ENCODE data around the gene ANKRD10. TPM values are rescaled to one million over a fixed set of nuclear protein-coding genes. Genes with fewer than 3 reads are reported as not detected.
A peak's percentile ranks its signal among the peaks of the same experiment; 100 is the strongest.

The ANKRD10 gene
- 134 TPM for total RNA-seq
- long read RNA-seq, transcript ANKRD10-201 (6 exons, 2,495 nt) = major isoform, 42 of 95 reads
- long read RNA-seq, partial matches to known transcripts = 24 of 95 reads
- long read RNA-seq, other reads (novel, unspliced or antisense) = 27 of 95 reads

DNA sequence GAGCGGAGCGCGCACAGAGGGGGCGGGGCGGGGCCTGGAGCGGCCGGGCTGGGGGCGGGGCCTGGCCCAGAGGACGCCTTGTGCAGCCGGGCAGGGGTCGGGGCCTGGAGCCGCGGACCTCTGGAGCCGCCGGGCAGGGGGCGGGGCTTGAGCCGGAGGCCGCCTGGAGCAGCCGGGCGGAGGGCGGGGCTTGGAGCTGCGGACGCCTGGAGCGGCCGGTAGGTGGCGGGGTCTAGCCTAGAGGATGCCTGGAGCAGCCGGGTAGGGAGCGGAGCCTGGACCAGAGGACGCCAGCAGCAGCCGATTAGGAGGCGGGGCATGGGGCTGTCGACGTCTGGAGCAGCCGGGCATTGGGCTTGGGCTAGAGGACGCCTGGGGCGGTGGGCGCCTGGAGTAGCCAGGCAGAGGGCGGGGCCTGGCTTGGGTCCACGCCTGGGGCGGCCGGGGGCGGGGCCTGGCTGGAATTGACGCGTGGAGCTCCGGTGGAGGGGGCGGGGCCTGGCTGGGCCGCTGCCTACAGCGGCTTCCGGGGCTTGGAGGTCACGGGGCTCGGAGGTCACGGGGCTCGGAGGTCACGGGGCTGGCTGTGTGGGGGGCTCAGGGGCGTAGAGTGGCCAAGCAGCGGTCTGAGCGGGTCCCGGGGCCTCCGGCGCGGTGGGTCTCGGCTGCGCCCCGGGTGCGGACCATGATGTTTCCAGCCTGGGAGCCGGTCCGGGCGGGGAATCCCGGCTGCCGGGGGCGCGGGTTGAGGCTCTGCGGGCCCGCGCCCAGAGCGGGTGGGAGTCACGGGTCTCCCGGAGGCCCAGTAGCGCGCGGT lies at the start of gene ANKRD10:
Gene ANKRD10 (minus strand): TSS at position 13 of the 817 bp plus-strand sequence. CDS start 135 bp downstream, outside the sequence.
- TF ChIP-seq, protein P1, sequence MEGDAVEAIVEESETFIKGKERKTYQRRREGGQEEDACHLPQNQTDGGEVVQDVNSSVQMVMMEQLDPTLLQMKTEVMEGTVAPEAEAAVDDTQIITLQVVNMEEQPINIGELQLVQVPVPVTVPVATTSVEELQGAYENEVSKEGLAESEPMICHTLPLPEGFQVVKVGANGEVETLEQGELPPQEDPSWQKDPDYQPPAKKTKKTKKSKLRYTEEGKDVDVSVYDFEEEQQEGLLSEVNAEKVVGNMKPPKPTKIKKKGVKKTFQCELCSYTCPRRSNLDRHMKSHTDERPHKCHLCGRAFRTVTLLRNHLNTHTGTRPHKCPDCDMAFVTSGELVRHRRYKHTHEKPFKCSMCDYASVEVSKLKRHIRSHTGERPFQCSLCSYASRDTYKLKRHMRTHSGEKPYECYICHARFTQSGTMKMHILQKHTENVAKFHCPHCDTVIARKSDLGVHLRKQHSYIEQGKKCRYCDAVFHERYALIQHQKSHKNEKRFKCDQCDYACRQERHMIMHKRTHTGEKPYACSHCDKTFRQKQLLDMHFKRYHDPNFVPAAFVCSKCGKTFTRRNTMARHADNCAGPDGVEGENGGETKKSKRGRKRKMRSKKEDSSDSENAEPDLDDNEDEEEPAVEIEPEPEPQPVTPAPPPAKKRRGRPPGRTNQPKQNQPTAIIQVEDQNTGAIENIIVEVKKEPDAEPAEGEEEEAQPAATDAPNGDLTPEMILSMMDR (IDR thresholded peaks at IDR 0.05) = peak; percentile 90
- intact Hi-C loops (cut with DNase I) = no loop called here
- H3K27me3 ChIP-seq = no peaks in the 10 kb centered on the region

DNA sequence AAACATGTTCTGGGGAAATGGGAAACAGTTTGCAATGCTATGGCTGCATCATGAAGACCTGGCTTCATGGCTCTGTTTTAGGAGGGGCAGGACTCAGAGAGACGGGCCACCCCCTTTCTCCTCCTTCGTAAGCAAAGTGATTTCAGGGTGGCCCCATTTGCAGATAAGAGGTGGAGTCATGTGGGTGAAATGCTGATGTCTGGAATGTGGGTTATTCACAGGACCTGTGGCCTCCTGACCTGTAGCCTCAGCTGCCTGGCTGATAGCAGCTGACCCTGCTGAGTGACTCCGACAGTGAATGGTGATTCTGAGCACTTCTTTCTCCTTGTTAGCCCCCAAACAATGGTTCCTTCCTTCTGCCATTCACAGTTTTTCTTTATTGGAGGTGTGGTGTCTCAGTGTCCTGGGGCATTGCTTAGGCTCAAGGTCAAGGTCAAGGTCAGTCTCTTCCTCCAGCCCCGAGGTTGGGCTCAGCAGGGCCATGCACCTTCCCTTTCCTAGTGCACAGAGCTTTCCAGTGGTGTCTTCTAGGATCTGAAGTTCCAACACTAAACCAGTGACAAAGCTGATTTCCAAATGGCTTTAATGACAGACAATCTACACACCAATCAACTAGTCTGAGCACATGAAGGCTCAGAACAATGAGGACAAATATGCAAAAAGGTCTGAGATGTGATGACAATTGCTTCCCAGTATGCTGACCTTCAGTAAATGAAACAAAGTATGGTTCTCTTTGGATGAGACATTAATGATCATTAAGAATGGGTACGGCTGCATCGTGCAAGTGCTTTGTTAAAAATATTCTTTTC lies 49.6 kb upstream of the ANKRD10 start:
- no peak overlapping the region for H3K4me3 ChIP-seq
- intact Hi-C loops (cut with DNase I) = no loop called here
- H3K4me1 ChIP-seq = no peaks in the 10 kb centered on the region
- H3K36me3 ChIP-seq = no peaks in the 10 kb centered on the region
- no peak overlapping the region for H3K27ac ChIP-seq
- DNase-seq (no peak), ATAC-seq (no peak)
- no peaks in the 10 kb centered on the region for H3K27me3 ChIP-seq
- TF ChIP-seq, protein P1 (IDR thresholded peaks at IDR 0.05) = no peak
- H3K9me3 ChIP-seq = peaks cover 13% of the 10 kb centered on the region

More for the DNA sequence above, at the start of gene ANKRD10:
- H3K27ac ChIP-seq = peak within 1 kb of the TSS; percentile 98
- peak; percentile 94 for ATAC-seq
- H3K36me3 ChIP-seq = peaks cover 4% of the 10 kb centered on the region
- peak within 1 kb of the TSS; percentile 95 for H3K4me3 ChIP-seq
- DNase-seq = peak; percentile 100
- H3K4me1 ChIP-seq = peaks cover 39% of the 10 kb centered on the region
- H3K9me3 ChIP-seq = no peaks in the 10 kb centered on the region

DNA sequence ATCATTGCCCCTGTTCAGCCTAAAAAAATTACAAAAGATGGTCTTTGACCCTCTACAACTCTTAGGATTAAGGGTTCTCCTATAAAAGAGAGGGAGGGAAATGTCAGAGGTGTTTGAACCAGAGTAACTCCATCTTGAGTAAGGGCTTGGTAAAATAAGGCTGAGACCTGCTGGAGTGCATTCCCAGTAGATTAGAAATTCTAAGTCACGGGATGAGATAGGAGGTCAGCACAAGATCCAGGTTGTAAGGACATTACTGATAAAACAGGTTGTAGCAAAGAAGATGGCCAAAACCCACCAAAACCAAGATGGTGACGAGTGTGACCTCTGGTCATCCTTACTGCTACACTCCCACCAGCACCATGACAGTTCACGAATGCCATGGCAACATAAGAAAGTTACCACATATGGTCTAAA lies 48.7 kb upstream of the ANKRD10 start:
- TF ChIP-seq, protein P1 (IDR thresholded peaks at IDR 0.05) = no peak
- no peak overlapping the region for H3K4me3 ChIP-seq
- intact Hi-C loops (cut with DNase I) = no loop called here
- H3K27ac ChIP-seq = no peak overlapping the region
- ATAC-seq (no peak), DNase-seq (no peak)
- no peaks in the 10 kb centered on the region for H3K36me3 ChIP-seq
- H3K27me3 ChIP-seq = no peaks in the 10 kb centered on the region
- H3K4me1 ChIP-seq = no peaks in the 10 kb centered on the region
- H3K9me3 ChIP-seq = peaks cover 13% of the 10 kb centered on the region

DNA sequence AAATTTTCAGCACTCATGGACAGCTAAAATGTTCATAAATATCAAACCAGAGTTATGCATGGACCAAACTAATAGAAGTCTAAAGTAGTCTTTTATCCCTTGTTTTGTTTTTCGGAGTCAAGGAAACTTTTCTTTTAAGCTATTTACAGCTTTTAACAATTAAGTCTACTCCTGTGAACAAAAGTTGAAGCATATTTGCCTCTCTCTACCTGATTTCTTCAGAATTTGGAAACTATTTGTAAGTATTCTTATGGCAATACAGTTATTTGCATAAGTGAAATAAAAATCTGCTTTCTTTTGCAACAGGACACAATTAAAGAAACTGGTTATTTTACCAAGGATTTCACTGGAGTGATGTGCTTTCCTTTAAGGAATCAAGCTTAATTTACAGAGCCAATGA lies 47.1 kb upstream of the ANKRD10 start:
- no peak overlapping the region for H3K4me3 ChIP-seq
- H3K4me1 ChIP-seq = no peaks in the 10 kb centered on the region
- H3K27ac ChIP-seq = no peak overlapping the region
- intact Hi-C loops (cut with DNase I) = no loop called here
- H3K9me3 ChIP-seq = peaks cover 13% of the 10 kb centered on the region
- ATAC-seq (no peak), DNase-seq (no peak)
- no peaks in the 10 kb centered on the region for H3K36me3 ChIP-seq
- no peaks in the 10 kb centered on the region for H3K27me3 ChIP-seq
- TF ChIP-seq, protein P1 (IDR thresholded peaks at IDR 0.05) = no peak

DNA sequence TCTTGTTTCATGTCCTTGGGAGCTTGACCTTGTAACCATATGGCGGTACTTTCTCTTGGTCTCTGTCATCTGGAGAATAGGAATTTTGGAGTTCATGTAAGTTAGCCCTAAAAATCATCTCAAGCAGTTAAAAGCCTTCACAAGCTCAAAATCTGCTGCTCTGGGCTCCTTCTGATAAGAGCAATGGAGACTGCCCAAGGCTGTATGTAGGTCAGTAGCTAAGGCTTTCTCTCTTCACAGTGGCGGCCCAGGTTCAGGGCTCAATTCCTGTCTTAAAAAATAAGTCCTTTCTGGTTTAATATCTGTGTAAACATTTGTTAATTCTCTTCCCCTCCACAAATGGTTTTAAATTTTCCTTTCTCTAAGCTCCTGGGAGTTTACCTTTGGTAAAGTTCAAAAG lies 45.3 kb upstream of the ANKRD10 start:
- intact Hi-C loops (cut with DNase I) = no loop called here
- no peak overlapping the region for H3K4me3 ChIP-seq
- no peak for DNase-seq
- no peaks in the 10 kb centered on the region for H3K4me1 ChIP-seq
- no peaks in the 10 kb centered on the region for H3K27me3 ChIP-seq
- H3K36me3 ChIP-seq = no peaks in the 10 kb centered on the region
- ATAC-seq = no peak
- TF ChIP-seq, protein P1 (IDR thresholded peaks at IDR 0.05) = no peak
- no peak overlapping the region for H3K27ac ChIP-seq
- H3K9me3 ChIP-seq = peaks cover 7% of the 10 kb centered on the region

Measured in upper lobe of right lung (tissue), 1 donor.